ENCODE measurements around the gene CAB39L. TPM values are rescaled to one million over a fixed set of nuclear protein-coding genes. Genes with fewer than 3 reads are reported as not detected.

The CAB39L gene
- polyA plus RNA-seq, 1 donor from 2014 or later = 40.3 TPM

GRCh38 chr13:49417161-49417560, 26.7 kb downstream of the CAB39L start:
- H3K79me2 ChIP-seq (replicated peaks; ENCODE audit: insufficient read depth, low read length) = no peaks in the 10 kb centered on the region
- no peak overlapping the region for H3K27ac ChIP-seq (ENCODE audit: low read length)
- no peaks in the 10 kb centered on the region for H3F3A ChIP-seq (ENCODE audit: insufficient read depth, low read length, poor library complexity, severe bottlenecking)
- H3K4me3 ChIP-seq (ENCODE audit: low read length) = no peak overlapping the region
- TF ChIP-seq MXI1 (conservative IDR thresholded peaks at IDR 0.05; ENCODE audit: poor library complexity, severe bottlenecking) (no peak), RAD21 (conservative IDR thresholded peaks at IDR 0.05) (no peak), TAF1 (IDR thresholded peaks at IDR 0.05; ENCODE audit: low read depth) (no peak), SMC3 (conservative IDR thresholded peaks at IDR 0.05; ENCODE audit: poor library complexity) (no peak), REST (IDR thresholded peaks at IDR 0.05; ENCODE audit: borderline replicate concordance) (no peak), EZH2 (IDR thresholded peaks at IDR 0.05; ENCODE audit: borderline replicate concordance, insufficient read depth, low read length, poor library complexity, severe bottlenecking) (no peak), EP300 (conservative IDR thresholded peaks at IDR 0.05; ENCODE audit: poor library complexity, severe bottlenecking) (no peak), CTCF (IDR thresholded peaks at IDR 0.05; ENCODE audit: poor library complexity, severe bottlenecking) (no peak), POLR2AphosphoS5 (IDR thresholded peaks at IDR 0.05) (no peak)
- H3K9ac ChIP-seq (ENCODE audit: low read length) = no peak overlapping the region
- H3K27me3 ChIP-seq (ENCODE audit: insufficient read depth, low read depth, low read length) = no peaks in the 10 kb centered on the region
- H3K9me2 ChIP-seq (ENCODE audit: insufficient read depth, low read length) = no peaks in the 10 kb centered on the region
- no peak overlapping the region for H3K4me2 ChIP-seq (ENCODE audit: low read length)
- no peaks in the 10 kb centered on the region for H3K9me3 ChIP-seq (ENCODE audit: low read length)
- H4K20me1 ChIP-seq (ENCODE audit: insufficient read depth) = no peaks in the 10 kb centered on the region
- no peaks in the 10 kb centered on the region for H3K36me3 ChIP-seq (ENCODE audit: insufficient read depth, low read length)
- no peak overlapping the region for H2AFZ ChIP-seq (ENCODE audit: low read depth, low read length)

GRCh38 chr13:49412749-49413148, 31.1 kb downstream of the CAB39L start:
- H3F3A ChIP-seq (ENCODE audit: insufficient read depth, low read length, poor library complexity, severe bottlenecking) = no peaks in the 10 kb centered on the region
- H2AFZ ChIP-seq (ENCODE audit: low read depth, low read length) = no peak overlapping the region
- TF ChIP-seq POLR2AphosphoS5 (IDR thresholded peaks at IDR 0.05) (no peak), CTCF (IDR thresholded peaks at IDR 0.05; ENCODE audit: poor library complexity, severe bottlenecking) (no peak), REST (IDR thresholded peaks at IDR 0.05; ENCODE audit: borderline replicate concordance) (no peak), EP300 (conservative IDR thresholded peaks at IDR 0.05; ENCODE audit: poor library complexity, severe bottlenecking) (no peak), RAD21 (conservative IDR thresholded peaks at IDR 0.05) (no peak), MXI1 (conservative IDR thresholded peaks at IDR 0.05; ENCODE audit: poor library complexity, severe bottlenecking) (no peak), EZH2 (IDR thresholded peaks at IDR 0.05; ENCODE audit: borderline replicate concordance, insufficient read depth, low read length, poor library complexity, severe bottlenecking) (no peak), SMC3 (conservative IDR thresholded peaks at IDR 0.05; ENCODE audit: poor library complexity) (no peak), TAF1 (IDR thresholded peaks at IDR 0.05; ENCODE audit: low read depth) (no peak)
- H3K9me2 ChIP-seq (ENCODE audit: insufficient read depth, low read length) = no peaks in the 10 kb centered on the region
- H3K27me3 ChIP-seq (ENCODE audit: insufficient read depth, low read depth, low read length) = no peaks in the 10 kb centered on the region
- H3K9me3 ChIP-seq (ENCODE audit: low read length) = no peaks in the 10 kb centered on the region
- no peak overlapping the region for H3K9ac ChIP-seq (ENCODE audit: low read length)
- no peak overlapping the region for H3K4me3 ChIP-seq (ENCODE audit: low read length)
- H3K79me2 ChIP-seq (replicated peaks; ENCODE audit: insufficient read depth, low read length) = no peaks in the 10 kb centered on the region
- no peak overlapping the region for H3K27ac ChIP-seq (ENCODE audit: low read length)
- no peaks in the 10 kb centered on the region for H3K36me3 ChIP-seq (ENCODE audit: insufficient read depth, low read length)
- no peak overlapping the region for H3K4me2 ChIP-seq (ENCODE audit: low read length)
- H4K20me1 ChIP-seq (ENCODE audit: insufficient read depth) = no peaks in the 10 kb centered on the region
